ENCODE measurements around the gene PCDHA9.

The PCDHA9 gene

DNA sequence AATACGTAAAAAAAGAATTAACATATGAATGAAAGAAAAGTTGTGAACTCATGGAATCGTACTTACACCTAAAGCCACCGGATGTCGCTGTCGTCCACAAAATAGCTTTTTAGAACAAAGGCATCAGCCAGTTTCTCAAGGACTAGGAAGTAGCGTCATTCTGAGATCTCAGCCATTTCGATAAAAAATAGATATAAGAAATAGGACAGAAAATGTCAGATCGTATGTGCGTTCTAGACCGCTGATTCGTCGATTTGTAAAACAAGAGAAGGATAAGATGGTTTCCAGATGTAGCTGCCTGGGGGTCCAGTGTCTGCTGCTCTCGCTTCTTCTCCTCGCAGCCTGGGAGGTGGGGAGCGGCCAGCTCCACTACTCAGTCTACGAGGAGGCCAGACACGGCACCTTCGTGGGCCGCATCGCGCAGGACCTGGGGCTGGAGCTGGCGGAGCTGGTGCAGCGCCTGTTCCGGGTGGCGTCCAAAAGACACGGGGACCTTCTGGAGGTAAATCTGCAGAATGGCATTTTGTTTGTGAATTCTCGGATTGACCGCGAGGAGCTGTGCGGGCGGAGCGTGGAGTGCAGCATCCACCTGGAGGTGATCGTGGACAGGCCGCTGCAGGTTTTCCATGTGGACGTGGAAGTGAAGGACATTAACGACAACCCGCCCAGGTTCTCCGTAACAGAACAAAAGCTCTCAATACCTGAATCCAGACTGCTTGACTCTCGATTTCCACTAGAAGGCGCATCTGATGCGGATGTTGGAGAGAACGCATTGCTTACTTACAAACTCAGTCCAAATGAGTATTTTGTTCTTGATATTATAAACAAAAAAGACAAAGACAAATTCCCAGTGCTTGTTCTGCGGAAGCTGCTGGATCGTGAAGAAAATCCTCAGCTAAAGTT lies 7.8 kb downstream of the PCDHA9 start, which contains the start of gene PCDHA10:
PCDHA10 (plus strand) TSS at position 126 of the 903 bp plus-strand sequence; CDS start at position 278, 152 bp downstream.
- TF ChIP-seq, protein P1, sequence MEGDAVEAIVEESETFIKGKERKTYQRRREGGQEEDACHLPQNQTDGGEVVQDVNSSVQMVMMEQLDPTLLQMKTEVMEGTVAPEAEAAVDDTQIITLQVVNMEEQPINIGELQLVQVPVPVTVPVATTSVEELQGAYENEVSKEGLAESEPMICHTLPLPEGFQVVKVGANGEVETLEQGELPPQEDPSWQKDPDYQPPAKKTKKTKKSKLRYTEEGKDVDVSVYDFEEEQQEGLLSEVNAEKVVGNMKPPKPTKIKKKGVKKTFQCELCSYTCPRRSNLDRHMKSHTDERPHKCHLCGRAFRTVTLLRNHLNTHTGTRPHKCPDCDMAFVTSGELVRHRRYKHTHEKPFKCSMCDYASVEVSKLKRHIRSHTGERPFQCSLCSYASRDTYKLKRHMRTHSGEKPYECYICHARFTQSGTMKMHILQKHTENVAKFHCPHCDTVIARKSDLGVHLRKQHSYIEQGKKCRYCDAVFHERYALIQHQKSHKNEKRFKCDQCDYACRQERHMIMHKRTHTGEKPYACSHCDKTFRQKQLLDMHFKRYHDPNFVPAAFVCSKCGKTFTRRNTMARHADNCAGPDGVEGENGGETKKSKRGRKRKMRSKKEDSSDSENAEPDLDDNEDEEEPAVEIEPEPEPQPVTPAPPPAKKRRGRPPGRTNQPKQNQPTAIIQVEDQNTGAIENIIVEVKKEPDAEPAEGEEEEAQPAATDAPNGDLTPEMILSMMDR (IDR thresholded peaks at IDR 0.05; ENCODE audit: low read depth, low read length), result no peak
- DNase-seq (ENCODE audit: low read depth, low spot score), result peak; percentile 5
- in situ Hi-C loops (cut with HindIII; ENCODE audit: low sequenced_read_pairs), result no loop called here
- H3K4me3 ChIP-seq (ENCODE audit: low read depth, low read length), result no peak within 1 kb of the TSS

DNA sequence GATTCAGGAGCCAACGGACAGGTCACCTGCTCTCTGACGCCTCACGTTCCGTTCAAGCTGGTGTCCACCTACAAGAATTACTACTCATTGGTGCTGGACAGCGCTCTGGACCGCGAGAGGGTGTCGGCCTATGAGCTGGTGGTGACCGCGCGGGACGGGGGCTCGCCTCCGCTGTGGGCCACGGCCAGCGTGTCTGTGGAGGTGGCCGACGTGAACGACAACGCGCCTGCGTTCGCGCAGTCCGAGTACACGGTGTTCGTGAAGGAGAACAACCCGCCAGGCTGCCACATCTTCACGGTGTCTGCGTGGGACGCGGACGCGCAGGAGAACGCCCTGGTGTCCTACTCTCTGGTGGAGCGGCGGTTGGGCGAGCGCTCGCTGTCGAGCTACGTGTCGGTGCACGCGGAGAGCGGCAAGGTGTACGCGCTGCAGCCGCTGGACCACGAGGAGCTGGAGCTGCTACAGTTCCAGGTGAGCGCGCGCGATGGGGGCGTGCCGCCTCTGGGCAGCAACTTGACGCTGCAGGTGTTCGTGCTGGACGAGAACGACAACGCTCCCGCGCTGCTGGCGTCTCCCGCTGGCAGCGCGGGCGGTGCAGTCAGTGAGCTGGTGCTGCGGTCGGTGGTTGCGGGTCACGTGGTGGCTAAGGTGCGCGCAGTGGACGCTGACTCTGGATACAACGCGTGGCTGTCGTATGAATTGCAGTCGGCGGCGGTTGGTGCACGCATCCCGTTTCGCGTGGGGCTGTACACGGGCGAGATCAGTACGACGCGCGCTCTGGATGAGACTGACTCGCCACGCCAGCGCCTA lies 9.2 kb downstream of the PCDHA9 start:
- in situ Hi-C loops (cut with HindIII; ENCODE audit: low sequenced_read_pairs), result no loop called here
- TF ChIP-seq, protein P1 (IDR thresholded peaks at IDR 0.05; ENCODE audit: low read depth, low read length), result no peak
- no peak overlapping the region for H3K4me3 ChIP-seq (ENCODE audit: low read depth, low read length)
- DNase-seq (ENCODE audit: low read depth, low spot score), result no peak

GRCh38 chr5:140857987-140858240 lies 9.7 kb downstream of the PCDHA9 start:
- DNase-seq (ENCODE audit: low read depth, low spot score), result no peak
- H3K4me3 ChIP-seq (ENCODE audit: low read depth, low read length), result no peak overlapping the region
- TF ChIP-seq, protein P1 (IDR thresholded peaks at IDR 0.05; ENCODE audit: low read depth, low read length), result no peak

DNA sequence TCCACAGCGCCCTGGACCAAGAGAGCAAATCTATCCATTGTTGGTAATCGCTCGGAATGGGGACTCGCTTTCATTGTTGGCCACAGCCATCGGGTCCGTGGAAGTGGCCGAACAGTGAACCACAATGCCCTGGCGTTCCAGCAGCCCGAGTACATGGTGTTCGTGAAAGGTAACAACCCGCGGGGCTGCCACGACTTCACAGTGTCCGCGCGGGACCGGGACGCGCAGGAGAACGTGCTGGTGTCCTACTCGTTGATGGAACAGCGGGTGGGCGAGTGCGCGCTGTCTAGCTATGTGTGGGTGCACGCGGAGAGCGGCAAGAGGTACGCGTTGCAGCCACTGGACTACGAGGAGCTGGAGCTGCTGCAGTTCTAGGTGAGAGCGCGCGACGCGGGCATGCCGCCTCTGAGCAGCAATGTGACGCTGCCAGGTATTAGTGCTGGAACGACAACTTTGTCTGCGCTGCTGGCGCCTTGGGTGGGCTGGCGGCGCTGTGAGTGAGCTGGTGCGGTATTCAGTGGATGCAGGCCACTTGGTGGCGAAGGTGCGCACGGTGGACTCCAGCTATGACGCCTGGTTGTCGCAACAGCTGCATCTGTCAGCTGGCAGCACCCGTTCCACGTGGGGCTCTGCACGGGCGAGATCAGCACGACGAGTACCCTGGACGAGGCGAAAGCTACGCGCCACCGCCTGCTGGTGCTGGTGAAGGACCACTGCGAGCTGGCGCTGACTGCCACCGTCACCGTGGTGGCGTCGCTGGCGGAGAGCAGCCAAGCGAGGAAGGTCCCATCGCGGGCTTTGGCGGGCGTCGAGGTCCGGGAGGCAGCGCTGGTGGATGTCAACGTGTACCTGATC lies 14.5 kb downstream of the PCDHA9 start:
- in situ Hi-C loops (cut with HindIII; ENCODE audit: low sequenced_read_pairs), result no loop called here
- no peak overlapping the region for H3K4me3 ChIP-seq (ENCODE audit: low read depth, low read length)
- DNase-seq (ENCODE audit: low read depth, low spot score), result no peak
- TF ChIP-seq, protein P1 (IDR thresholded peaks at IDR 0.05; ENCODE audit: low read depth, low read length), result no peak

More at GRCh38 chr5:140857987-140858240, 9.7 kb downstream of the PCDHA9 start:
- in situ Hi-C loops (cut with HindIII; ENCODE audit: low sequenced_read_pairs), result no loop called here

- TF ChIP-seq, protein P1 (IDR thresholded peaks at IDR 0.05; ENCODE audit: low read depth, low read length), result no peak
- in situ Hi-C loops (cut with HindIII; ENCODE audit: low sequenced_read_pairs), result no loop called here
- DNase-seq (ENCODE audit: low read depth, low spot score), result no peak
- H3K4me3 ChIP-seq (ENCODE audit: low read depth, low read length), result no peak within 1 kb of the TSS
These were observed 20.8 kb downstream of the PCDHA9 start, which contains the start of gene PCDHA11 for GRCh38 chr5:140868721-140869554. Gene PCDHA11 (plus strand): TSS chr5:140868957. CDS start chr5:140869104, 147 bp downstream.

Data from astrocyte of the spinal cord (primary cell).